Natural killer cell (primary cell): ENCODE measurements around the gene PITPNC1. TPM values are rescaled to one million over a fixed set of nuclear protein-coding genes. Genes with fewer than 3 reads are reported as not detected.

Source experiments
- ATAC-seq, 3 donors: fragments of 150-1000 bp in 2 of 3; fragments of 200-7000 bp in 1 of 3; cut with Tn5 transposase; 1 replicate in 1 of 3; 2 replicates in 2 of 3; pipeline ENCODE4 v1.10.0; 2021; ENCODE audit warnings: mild to moderate bottlenecking in 2 of 3, moderate library complexity in 2 of 3
- DNase-seq, 2 donors: peaks; one replicate each; pipeline versions ENCODE4 v3.0.0 to v3.0.0-alpha.2; 2013 to 2021; ENCODE audit warnings: mixed read lengths in 1 of 2
- H3K27ac ChIP-seq: one replicate; pipeline ENCODE4 v1.5.1; 2013; ENCODE audit warnings: mild to moderate bottlenecking, low read length
- H3K27me3 ChIP-seq: one replicate; pipeline ENCODE4 v1.6.1; 2013; ENCODE audit warnings: low read length; ENCODE audit not compliant: control insufficient read depth, insufficient read depth
- H3K36me3 ChIP-seq: one replicate; pipeline ENCODE4 v1.6.1; 2013; ENCODE audit warnings: low read length; ENCODE audit not compliant: control insufficient read depth, insufficient read depth
- H3K4me1 ChIP-seq: one replicate; pipeline ENCODE4 v1.6.1; 2013; ENCODE audit warnings: low read length; ENCODE audit not compliant: control insufficient read depth, insufficient read depth
- H3K4me3 ChIP-seq: one replicate; pipeline ENCODE4 v1.5.1; 2013; ENCODE audit warnings: low read length
- H3K9me3 ChIP-seq: one replicate; pipeline ENCODE4 v1.6.1; 2013; ENCODE audit warnings: low read length; ENCODE audit not compliant: control insufficient read depth, insufficient read depth
- H3K27ac Mint-ChIP-seq, 2 donors: one replicate each; pipeline ENCODE4 v1.8.0; 2022; ENCODE audit warnings: mild to moderate bottlenecking in 2 of 2, mixed read lengths in 2 of 2, moderate library complexity in 1 of 2
- H3K27me3 Mint-ChIP-seq, 2 donors: one replicate each; pipeline ENCODE4 v1.8.0; 2022; ENCODE audit warnings: low read depth in 2 of 2, mixed read lengths in 2 of 2
- H3K36me3 Mint-ChIP-seq: one replicate; pipeline ENCODE4 v1.8.0; 2022; ENCODE audit warnings: mixed read lengths
- H3K4me1 Mint-ChIP-seq, 2 donors: one replicate each; pipeline ENCODE4 v1.8.0; 2022; ENCODE audit warnings: mixed read lengths in 2 of 2
- H3K4me3 Mint-ChIP-seq: one replicate; pipeline ENCODE4 v1.8.0; 2022; ENCODE audit warnings: mild to moderate bottlenecking, moderate library complexity, mixed read lengths
- H3K9me3 Mint-ChIP-seq, 2 donors: one replicate each; pipeline ENCODE4 v1.8.0; 2022; ENCODE audit warnings: mixed read lengths in 2 of 2
- CTCF ChIP-seq: fragments of 200-600 bp; IDR thresholded peaks from one replicate; pipeline ENCODE4 v1.8.0; 2022; ENCODE audit warnings: antibody characterized with exemption
- WGBS: methylation state at CpG from one replicate; pipeline ENCODE4 v1.1.7; 2013; ENCODE audit warnings: missing lambda C conversion rate; ENCODE audit not compliant: insufficient coverage; 5-methylcytosine and 5-hydroxymethylcytosine counted together
- intact Hi-C: fragments of 100-400 bp; cut with micrococcal nuclease; formaldehyde crosslinking; loops from one replicate; pipeline ENCODE4 v1.14.2; 2022
- total RNA-seq, 4 donors: library from RNA; stranded (reverse); fragments of 120-200 nt in 1 of 4; gene quantifications; one replicate each; pipeline versions ENCODE4 v1.2.3 to v1.2.4, GENCODE V29; 2013 to 2022

PITPNC1 gene
- total RNA-seq, 3 donors from 2014 or later (not counting 1 experiment from before 2014, with no cell fraction given), result 150 to 185 (median 169) TPM

GRCh38 chr17:67566656-67567055 is 189.6 kb downstream of the PITPNC1 start:
- Mint-ChIP-seq H3K36me3 (no peaks in the 10 kb centered on the region), H3K4me1 (peaks cover 10 to 26% of the 10 kb centered on the region in 2 donors), H3K27me3 (no peaks in the 10 kb centered on the region), H3K4me3 (no peak overlapping the region), H3K27ac (no peak overlapping the region), H3K9me3 (no peaks in the 10 kb centered on the region)
- no peak overlapping the region for H3K27ac ChIP-seq
- 90% methylated on average over 3 of the region's 3 CpGs for WGBS
- no peak overlapping the region for H3K4me3 ChIP-seq
- TF ChIP-seq CTCF, result no peak
- intact Hi-C loops, result no loop called here
- ATAC-seq (no peak), DNase-seq (no peak)
- no peaks in the 10 kb centered on the region for H3K9me3 ChIP-seq
- H3K27me3 ChIP-seq, result no peaks in the 10 kb centered on the region
- peaks cover 4% of the 10 kb centered on the region for H3K4me1 ChIP-seq
- H3K36me3 ChIP-seq, result peaks cover 14% of the 10 kb centered on the region

GRCh38 chr17:67569015-67569451 is 192.0 kb downstream of the PITPNC1 start:
- peaks cover 24 to 38% of the 10 kb centered on the region in 2 donors for H3K4me1 Mint-ChIP-seq
- TF ChIP-seq CTCF, result no peak
- no peaks in the 10 kb centered on the region for H3K9me3 ChIP-seq
- no peak overlapping the region for H3K4me3 ChIP-seq
- H3K4me1 ChIP-seq, result peaks cover 4% of the 10 kb centered on the region
- H3K27me3 Mint-ChIP-seq, result no peaks in the 10 kb centered on the region
- WGBS, result 83% methylated on average over 5 of the region's 5 CpGs
- no peaks in the 10 kb centered on the region for H3K9me3 Mint-ChIP-seq
- H3K4me3 Mint-ChIP-seq, result no peak overlapping the region
- ATAC-seq, result no peak
- peaks cover 12% of the 10 kb centered on the region for H3K36me3 ChIP-seq
- no peak for DNase-seq
- H3K27ac Mint-ChIP-seq, result peak overlapping the region; percentile 42 to 70
- no peaks in the 10 kb centered on the region for H3K36me3 Mint-ChIP-seq
- no peaks in the 10 kb centered on the region for H3K27me3 ChIP-seq
- intact Hi-C loops, result no loop called here
- no peak overlapping the region for H3K27ac ChIP-seq

- H3K4me1 ChIP-seq, result peaks cover 4% of the 10 kb centered on the region
- no peak for TF ChIP-seq CTCF
- intact Hi-C loops, result no loop called here
- no peak overlapping the region for H3K27ac ChIP-seq
- H3K4me3 ChIP-seq, result no peak overlapping the region
- Mint-ChIP-seq H3K27ac (peak overlapping the region; percentile 42 to 70), H3K27me3 (no peaks in the 10 kb centered on the region), H3K4me1 (peaks cover 25 to 44% of the 10 kb centered on the region in 2 donors), H3K9me3 (no peaks in the 10 kb centered on the region), H3K36me3 (no peaks in the 10 kb centered on the region), H3K4me3 (no peak overlapping the region)
- WGBS, result 78% methylated on average over 6 of the region's 6 CpGs
- DNase-seq (no peak), ATAC-seq (no peak)
- no peaks in the 10 kb centered on the region for H3K27me3 ChIP-seq
- peaks cover 12% of the 10 kb centered on the region for H3K36me3 ChIP-seq
- no peaks in the 10 kb centered on the region for H3K9me3 ChIP-seq
These were observed 192.8 kb downstream of the PITPNC1 start for GRCh38 chr17:67569873-67570272.

GRCh38 chr17:67570797-67571196 is 193.7 kb downstream of the PITPNC1 start:
- no peak overlapping the region for H3K4me3 Mint-ChIP-seq
- no peaks in the 10 kb centered on the region for H3K27me3 ChIP-seq
- intact Hi-C loops, result no loop called here
- H3K4me1 Mint-ChIP-seq, result peaks cover 28 to 48% of the 10 kb centered on the region in 2 donors
- H3K9me3 Mint-ChIP-seq, result no peaks in the 10 kb centered on the region
- ATAC-seq, result no peak
- H3K36me3 Mint-ChIP-seq, result no peaks in the 10 kb centered on the region
- TF ChIP-seq CTCF, result no peak
- peaks cover 12% of the 10 kb centered on the region for H3K36me3 ChIP-seq
- no peaks in the 10 kb centered on the region for H3K9me3 ChIP-seq
- no peak overlapping the region for H3K4me3 ChIP-seq
- DNase-seq, result no peak
- peak overlapping the region; percentile 42 to 70 for H3K27ac Mint-ChIP-seq
- no CpG with 5 or more reads among the region's 1 CpG for WGBS
- no peak overlapping the region for H3K27ac ChIP-seq
- H3K4me1 ChIP-seq, result peaks cover 4% of the 10 kb centered on the region
- H3K27me3 Mint-ChIP-seq, result no peaks in the 10 kb centered on the region
